ENCODE measurements around the gene CCIN.

Gene CCIN

DNA sequence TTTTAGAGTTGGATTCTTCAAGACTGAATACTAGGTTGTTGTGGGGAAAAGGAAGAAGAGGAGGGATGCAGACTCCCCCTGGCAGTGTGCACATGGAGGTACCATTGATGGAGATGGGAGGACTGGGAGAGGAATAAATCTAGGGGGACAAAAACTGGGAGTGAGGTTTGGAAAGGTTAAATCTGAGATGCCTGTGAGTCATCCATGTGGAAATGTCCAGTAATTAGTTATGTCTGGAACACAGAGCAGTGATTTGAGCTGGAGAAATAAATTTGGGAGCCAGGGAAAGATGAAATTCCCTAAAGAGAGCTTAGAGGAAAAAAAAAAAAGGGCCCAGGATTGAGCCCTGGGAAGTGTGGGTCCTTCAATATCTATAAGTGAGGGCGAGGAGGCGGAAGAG, 8.0 kb upstream of the CCIN start:
- H3K4me3 ChIP-seq (ENCODE audit: low read length): no peak overlapping the region
- TF ChIP-seq, protein P1, sequence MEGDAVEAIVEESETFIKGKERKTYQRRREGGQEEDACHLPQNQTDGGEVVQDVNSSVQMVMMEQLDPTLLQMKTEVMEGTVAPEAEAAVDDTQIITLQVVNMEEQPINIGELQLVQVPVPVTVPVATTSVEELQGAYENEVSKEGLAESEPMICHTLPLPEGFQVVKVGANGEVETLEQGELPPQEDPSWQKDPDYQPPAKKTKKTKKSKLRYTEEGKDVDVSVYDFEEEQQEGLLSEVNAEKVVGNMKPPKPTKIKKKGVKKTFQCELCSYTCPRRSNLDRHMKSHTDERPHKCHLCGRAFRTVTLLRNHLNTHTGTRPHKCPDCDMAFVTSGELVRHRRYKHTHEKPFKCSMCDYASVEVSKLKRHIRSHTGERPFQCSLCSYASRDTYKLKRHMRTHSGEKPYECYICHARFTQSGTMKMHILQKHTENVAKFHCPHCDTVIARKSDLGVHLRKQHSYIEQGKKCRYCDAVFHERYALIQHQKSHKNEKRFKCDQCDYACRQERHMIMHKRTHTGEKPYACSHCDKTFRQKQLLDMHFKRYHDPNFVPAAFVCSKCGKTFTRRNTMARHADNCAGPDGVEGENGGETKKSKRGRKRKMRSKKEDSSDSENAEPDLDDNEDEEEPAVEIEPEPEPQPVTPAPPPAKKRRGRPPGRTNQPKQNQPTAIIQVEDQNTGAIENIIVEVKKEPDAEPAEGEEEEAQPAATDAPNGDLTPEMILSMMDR (conservative IDR thresholded peaks at IDR 0.05; ENCODE audit: low read length): no peak
- DNase-seq (ENCODE audit: low read depth): peak; percentile 46

DNA sequence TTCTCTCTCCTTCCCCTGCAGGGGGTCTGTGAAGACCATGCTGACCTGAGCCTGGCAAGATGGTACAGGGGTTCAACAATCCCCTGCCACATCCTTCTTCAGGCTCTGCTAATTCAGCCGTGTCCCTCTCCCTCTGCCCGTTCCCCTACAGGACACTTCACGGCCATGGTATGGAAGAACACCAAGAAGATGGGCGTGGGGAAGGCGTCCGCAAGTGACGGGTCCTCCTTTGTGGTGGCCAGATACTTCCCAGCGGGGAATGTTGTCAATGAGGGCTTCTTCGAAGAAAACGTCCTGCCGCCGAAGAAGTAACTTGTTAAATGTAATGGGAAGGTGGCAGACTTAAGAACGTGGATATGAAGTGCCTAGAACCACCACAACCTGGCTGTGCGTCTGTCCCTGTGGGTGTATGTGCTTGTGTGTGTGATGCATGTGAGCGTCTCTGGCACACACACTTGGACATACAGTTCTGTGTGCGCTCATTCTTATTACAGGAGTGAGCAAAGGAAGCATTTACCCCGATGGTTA, 6.9 kb upstream of the CCIN start:
- TF ChIP-seq, protein P1 (conservative IDR thresholded peaks at IDR 0.05; ENCODE audit: low read length): no peak
- no peak overlapping the region for H3K4me3 ChIP-seq (ENCODE audit: low read length)
- no peak for DNase-seq (ENCODE audit: low read depth)

DNA sequence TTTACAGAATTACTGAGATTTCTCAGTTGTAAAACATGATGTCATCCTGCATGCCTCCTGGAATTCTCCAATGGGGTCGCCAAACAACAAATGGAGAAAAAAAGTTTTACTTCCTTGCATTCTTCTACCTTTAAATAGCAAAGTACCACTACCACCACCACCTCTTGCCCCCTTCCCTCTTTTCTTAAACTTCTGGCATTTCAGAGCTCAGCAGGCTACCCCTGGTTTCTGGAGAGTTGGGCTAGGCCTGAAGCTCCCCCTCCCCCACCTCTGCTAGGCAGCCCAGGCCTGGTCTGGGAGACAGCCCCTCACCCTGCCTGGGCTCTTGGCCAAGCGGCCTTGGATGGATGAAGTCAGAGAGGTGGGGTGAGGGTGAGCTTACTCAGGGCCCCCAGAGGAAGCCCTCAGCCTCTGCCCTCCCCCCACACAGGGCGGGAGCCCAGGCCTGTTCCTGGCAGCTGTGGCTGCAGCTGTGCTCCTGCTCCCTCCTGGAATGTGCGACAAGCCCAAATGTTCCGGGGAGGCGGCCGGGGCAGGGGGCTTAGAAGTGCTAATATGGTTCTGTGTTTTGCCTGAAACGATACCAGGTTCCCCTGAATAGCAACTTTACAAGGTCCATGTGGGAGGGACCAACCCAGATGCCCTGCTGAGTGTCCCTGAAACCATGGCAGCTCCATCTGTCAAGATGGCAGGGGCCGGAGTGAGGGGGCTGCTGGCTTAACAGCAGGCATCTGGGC, 6.0 kb upstream of the CCIN start:
- TF ChIP-seq, protein P1 (conservative IDR thresholded peaks at IDR 0.05; ENCODE audit: low read length): no peak
- peak; percentile 46 for DNase-seq (ENCODE audit: low read depth)

DNA sequence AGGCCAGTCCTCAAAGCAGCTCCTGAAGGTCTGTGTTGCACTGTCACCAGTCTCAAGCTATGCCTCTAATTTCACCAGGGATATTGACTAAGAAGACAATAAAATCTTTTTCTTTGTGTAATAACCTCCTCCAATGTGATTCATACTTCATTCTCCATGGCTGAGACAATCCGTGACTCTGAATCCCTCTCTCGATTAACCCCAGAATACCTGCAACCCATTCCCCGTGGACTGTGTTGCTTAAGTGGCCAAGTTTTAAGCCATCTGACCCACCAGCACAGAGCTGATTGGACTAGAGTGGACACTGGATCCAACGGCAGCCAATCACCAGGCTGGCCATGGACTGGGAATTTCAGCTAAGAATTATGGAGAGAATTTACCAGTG, 5.4 kb upstream of the CCIN start:
- peak; percentile 60 for DNase-seq (ENCODE audit: low read depth)
- no peak overlapping the region for H3K4me3 ChIP-seq (ENCODE audit: low read length)

More for the DNA sequence above, 6.0 kb upstream of the CCIN start:
- H3K4me3 ChIP-seq (ENCODE audit: low read length): no peak overlapping the region

DNA sequence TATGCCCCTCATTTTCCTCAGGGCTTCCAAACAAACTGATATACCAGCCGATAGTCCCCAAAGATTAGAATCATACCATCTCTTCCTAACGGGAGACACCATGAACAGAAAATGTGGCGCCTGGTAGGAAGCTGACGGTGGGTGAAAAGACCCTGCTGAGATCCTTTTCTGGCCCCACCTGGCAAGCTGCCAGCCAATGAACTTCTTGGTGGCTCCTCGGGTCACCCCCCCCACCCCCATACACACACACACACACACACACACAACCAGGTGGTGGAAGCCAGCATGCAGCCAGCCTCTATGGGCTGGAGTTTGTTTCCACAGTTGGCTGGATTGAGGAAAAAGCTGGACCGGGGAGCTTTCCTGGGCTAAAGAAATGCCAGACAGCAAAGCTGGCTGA, 4.8 kb upstream of the CCIN start:
- no peak for DNase-seq (ENCODE audit: low read depth)
- TF ChIP-seq, protein P1 (conservative IDR thresholded peaks at IDR 0.05; ENCODE audit: low read length): no peak
- H3K4me3 ChIP-seq (ENCODE audit: low read length): no peak overlapping the region

More for the DNA sequence above, 5.4 kb upstream of the CCIN start:
- TF ChIP-seq, protein P1 (conservative IDR thresholded peaks at IDR 0.05; ENCODE audit: low read length): no peak

DNA sequence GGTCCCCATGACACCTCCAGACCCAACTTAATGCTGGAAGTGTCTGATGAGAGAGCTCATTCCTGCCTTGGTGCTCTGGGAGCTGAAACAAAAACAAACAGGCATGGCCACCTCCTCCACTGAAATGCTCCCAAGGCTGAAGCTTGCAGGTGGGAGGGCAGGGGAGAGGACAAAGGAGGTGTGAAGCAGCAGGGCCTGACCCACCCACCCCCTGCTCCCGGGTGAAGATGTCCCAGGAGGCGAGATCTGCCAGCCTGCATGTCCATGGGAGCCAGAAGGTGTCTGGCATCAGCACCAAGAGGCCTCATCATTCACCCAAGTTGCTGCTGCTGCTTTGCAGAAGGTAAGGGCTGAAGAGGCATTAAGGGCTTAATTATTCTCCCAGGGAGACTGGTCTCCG, 4.2 kb upstream of the CCIN start:
- no peak for DNase-seq (ENCODE audit: low read depth)
- TF ChIP-seq, protein P1 (conservative IDR thresholded peaks at IDR 0.05; ENCODE audit: low read length): no peak
- no peak overlapping the region for H3K4me3 ChIP-seq (ENCODE audit: low read length)

DNA sequence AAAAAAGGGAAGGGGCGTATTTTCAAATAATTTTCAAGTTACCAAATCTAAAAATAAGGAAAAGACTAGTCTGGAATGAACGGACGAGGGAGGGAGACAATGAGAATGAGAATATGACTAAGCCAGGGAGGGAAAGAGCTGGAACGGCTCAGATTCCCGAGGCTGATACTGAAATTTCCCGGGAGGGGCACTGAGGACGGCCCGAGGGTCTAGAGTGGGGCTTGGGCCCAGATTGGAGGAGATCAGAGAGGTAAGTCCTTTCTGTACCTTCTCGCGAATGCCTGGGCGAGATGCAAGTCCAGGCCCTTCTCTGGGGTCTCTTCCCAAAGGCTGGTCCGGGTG, 3.4 kb upstream of the CCIN start:
- DNase-seq (ENCODE audit: low read depth): peak; percentile 42
- peak overlapping the region; percentile 69 for H3K4me3 ChIP-seq (ENCODE audit: low read length)
- TF ChIP-seq, protein P1 (conservative IDR thresholded peaks at IDR 0.05; ENCODE audit: low read length): no peak
